GM18870 (cell line): Measurements from ENCODE around the gene NUP62.

Experiments used
- ATAC-seq: cut with Tn5 transposase; IDR thresholded peaks from one replicate; pipeline ENCODE4 v1.9.1; 2021; ENCODE audit warnings: moderate library complexity; ENCODE audit not compliant: unreplicated experiment

The NUP62 gene

DNA sequence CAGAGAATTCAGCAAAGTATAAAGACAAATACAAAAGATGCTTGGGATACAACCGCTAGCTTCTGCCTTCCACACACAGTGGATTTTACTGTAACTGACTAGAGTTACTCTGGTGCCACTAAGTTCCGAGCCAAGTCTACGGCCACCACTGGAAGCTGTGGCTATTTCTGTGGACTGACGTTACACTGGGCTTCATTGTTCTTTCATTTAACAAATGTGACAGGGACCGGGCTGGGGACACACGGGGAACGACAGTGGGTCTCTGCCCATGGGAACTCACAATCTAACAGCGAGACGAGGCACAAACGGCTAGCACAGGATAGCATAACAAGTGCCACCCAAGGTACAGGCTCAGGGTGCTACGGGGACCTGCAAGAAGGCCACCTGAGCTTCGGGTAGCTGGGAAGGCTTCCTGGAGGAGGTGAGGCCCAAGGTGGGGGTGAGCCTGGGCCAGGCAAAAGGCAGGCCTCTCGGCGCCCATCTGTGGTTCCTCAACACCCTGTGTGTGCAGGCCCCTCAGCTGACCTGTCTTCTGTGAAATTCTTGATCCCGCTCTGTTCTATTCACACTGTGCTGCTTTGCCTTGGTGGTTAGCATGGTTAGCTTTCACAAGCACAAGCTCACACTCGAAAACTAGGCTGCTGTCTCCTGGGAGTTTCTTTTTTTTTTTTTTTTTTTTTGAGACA lies 22.3 kb downstream of the NUP62 start:
- no peak for ATAC-seq

DNA sequence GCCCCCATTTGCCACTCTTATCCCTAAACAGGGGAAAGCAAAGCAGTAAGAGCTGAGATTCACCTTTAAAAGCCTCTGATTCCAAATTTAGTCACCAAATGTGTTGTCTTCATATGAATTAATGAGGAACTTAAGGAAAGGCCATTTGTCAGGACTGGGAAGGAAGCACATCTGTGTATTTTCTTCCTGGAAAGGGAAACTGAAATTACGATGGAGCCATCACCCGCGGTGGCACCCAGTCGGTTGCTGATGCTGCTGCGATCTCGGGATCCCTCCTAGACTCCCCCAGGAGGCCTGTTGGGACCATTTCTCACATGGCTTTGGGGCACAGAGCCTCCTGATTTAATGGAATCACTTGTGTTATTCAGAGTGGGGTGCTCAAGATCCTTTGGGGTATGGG lies 25.2 kb downstream of the NUP62 start:
- no peak for ATAC-seq

DNA sequence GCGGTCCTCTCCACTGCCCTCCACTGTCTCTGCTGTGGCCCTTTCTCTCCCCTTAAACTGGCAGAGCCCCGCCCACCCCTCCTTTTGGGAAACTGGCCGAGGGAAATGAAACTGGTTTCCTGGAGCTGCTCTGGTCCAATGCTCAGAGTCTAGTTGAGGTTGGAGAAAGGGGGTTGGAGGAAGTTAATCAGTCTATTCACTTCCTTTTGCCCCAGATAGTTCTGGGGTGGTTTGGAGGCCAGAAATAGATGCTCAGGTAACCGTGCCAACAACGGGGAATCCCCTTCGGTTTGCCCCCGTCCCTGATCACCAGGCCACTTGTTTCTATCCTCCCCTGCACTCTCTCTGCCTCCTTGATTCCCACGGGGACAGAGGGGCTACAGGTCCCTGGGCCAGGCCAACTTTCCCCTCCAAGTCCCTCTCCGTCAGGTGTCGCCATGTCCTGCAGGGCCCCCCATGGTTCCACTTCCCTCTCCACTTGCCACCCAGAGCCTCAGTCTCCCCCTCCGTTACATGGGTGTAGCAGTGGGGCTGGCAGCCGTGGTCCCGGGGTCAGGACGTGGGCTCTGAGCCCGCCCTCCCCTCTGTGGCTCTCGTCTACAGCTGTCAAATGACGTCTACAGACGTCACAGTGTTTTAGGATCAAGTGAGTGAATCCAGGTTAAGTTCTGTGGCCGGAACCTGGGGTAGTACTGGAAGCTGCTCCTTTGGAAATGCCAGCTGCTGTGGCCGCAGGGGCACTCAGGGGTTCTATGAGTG lies 32.3 kb downstream of the NUP62 start, which contains the start of gene IL4I1:
TSS of gene IL4I1 (minus strand) at position 25 of the 759 bp plus-strand sequence. CDS start 727 bp downstream, outside the sequence.
- peak; percentile 50 for ATAC-seq

DNA sequence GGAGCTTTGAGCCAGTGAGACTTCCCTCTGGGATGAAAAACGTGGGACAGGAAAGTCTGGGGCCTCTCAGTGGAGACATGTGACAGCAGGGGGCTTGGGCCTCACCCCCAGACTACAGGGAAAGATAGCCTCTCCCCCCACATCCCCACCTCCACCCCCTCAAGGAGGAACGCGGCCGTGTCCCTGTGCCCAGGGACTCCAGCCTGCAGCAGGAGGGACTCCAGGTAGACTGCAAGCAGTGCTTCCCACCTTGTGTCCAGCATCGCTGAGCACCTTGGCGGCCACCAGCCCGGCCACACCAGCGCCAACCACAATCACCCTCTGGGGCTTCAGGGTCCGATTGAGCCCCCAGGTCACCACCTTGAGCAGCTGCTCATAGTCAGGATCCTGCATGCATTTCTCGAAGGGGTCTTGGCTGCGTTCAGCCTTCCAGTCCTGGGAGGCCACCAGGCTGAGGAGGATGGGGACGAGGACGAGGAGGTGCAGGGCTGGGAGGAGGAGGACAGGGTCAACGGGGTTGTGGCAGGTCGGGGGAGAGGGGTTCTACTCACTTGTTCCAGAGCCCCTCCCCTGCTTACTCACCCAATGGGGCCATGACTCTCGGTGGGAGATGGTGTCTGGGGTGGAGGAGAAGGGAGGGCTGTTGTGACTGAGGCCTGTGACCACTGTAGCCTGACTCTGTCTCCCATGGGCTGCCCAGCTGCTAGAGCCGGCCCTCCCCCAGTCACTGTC lies 33.6 kb downstream of the NUP62 start:
- ATAC-seq = no peak

DNA sequence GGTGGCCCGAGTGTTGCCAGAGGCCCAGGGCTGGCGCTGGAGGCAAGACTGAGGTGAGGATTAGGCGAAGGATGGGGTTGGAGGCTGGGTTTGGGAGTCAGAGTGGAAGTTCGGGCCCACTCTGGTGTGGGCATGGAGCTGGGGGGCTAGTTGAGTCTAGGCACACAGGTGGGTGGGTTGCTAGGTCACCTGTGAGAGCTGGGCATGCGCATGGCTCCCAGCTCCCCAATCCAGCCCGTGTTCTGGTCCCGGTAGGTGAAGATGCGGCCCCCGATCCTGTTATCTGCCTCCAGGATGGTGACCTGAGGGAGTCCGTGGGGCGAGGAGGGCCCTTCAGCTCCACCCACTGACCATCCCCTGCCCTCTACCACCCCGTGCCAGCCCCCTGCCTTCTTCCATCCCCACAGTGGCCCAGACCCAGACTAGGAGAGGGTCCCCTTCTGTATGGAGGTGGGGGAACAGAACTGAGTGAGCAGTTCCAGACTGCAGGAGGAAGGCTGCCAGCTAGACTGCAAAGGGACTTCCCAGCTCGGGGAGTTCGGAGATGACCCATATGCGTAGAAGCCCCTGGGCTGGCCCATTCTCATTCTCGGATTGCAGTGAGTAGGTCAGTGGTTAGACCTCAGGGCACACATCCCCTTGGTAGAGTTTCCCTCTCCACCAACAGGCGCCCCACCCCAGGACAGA lies 34.3 kb downstream of the NUP62 start:
- no peak for ATAC-seq

DNA sequence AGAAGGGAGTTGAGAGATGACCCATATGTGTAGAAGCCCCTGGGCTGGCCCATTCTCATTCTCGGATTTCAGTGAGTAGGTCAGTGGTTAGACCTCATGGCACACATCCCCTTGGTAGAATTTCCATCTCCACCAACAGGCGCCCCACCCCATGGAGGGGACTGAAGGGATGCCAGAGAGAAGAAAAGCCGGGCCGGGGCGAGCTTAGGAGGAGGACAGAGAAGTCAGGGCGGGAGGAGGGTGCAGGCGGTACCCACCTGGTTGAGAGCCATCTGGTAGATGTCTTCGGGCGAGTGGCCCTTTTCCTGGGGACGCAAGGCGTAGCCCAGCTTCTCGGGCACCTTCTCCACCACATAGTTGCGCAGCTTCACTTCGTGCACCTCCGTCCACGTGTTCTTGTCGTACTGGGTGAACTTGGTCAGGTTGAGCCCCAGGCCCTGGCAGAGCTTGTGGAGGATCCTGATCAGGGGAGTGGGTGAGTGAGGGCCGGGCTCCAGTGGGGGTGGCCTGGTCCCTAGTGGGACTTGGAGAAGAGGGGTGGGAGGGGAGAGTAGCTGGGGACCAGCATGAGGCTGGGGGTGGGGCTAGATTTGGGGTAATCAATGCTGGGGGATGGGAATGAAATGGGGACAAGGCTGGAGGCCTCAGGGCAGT lies 35.2 kb downstream of the NUP62 start:
- no peak for ATAC-seq

DNA sequence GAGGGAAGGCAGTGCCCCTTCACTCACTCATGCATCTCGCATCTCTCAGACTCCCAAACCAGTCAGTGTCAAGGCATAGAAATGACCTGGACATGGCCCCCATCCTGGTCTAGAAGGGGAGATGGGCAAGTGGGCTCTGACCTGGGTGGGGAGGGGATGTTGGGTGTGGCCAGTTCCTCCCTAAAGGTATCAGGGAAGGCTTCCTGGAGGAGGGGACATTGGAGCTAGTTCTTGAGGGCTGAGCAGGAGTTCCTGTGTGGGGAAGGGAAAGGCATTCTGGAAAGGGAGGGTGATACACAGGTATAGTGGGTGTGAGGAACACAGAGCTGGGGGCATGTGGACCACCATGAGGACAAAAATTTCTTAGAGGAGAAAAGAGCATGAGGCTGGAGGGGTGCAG lies 36.6 kb downstream of the NUP62 start:
- ATAC-seq = no peak

DNA sequence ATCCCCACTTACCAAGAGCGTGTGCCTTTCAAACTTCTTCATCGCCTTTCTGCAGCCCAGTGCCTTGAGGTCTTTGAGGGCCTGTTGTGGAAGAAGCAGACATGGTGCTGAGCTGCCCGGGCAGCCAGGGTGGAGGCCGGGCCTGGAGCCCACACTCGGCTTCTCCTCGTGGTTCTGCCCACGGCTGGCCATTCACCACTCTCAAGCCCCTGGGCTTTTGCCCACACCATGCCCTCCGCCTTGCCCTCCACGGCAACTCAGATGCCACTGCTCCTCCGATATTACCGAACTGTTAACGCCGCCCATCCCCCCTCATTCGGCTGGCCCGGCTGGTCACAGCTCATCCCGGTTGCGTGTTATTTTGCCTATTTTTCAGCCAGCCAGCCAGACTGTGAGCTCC lies 37.9 kb downstream of the NUP62 start:
- ATAC-seq = no peak

DNA sequence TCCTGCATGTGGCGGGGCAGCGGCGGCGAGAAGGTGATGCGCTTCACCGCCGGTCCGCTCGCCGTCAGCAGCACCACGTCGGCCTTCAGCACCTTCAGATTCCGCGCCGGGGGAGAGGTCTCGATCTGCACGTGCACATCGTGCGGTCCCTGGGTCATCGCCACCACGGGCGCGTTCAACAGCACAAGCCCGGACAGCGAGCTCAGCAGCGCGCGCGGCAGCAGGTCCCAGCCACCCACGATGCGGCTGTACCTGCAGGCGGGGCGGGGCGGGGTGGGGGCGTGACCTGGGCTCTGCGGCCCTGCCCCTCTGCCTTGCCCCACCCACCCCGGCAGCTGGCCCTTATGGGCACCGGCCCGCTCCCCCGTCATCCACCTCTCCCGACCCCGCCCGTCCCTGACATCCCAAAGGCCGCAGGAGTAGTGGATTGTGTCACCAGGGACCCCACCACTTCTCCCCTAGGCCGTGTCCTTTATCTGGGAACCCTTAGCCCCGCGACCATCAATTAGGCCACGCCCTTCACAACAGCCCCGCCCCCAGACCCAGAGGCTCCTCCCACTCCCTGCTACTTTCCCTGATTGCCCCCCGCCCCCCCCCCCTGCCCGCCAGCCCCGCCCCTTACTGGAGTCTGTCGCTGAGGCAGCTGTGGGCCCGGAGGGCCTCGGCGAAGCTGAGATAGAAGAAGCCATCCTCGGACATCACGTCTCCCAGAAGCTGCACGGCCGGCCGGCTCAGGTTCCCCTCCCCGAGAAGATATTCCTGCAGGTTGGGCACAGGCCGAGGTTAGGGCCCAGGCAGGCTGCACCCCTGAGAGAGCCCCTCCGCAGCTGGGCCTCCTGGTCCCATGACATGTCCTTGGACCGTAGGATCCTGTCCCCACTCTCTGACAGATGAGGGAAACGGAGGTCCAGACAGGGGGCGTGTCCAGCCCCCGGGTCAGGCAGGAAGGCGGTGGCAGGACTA lies 38.7 kb downstream of the NUP62 start:
- no peak for ATAC-seq

DNA sequence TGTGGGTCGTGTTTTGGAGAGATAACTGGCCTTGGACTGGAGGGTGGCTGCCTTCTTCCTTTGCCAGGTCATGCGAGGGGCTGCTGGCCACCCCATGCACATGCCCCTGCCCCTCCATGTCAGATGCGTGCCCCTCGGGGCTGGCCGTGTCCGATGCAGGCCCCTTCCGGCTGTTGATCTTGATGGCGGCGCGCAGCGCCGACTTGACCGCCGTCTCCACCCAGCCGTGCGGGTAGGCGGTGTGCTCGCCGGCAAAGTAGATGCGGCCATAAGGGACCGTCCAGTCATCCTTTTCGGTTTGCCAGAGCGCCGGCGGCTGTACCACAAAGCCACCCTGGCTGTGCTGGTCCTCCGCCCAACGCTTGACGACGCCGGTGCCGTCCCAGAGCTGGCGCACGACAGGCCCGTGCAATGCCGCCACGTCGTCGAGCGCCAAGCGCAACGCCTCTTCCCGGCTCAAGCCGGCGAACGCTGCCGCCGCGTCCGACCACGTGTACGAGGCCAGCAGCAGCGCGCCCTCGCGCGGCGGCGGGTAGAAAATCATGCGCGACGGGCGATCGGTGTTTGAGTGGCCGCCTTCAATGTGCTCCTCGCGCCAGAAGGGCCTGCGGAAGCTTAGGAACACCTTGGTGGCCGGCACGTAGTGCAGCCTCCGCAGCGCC lies 39.5 kb downstream of the NUP62 start:
- ATAC-seq = no peak

DNA sequence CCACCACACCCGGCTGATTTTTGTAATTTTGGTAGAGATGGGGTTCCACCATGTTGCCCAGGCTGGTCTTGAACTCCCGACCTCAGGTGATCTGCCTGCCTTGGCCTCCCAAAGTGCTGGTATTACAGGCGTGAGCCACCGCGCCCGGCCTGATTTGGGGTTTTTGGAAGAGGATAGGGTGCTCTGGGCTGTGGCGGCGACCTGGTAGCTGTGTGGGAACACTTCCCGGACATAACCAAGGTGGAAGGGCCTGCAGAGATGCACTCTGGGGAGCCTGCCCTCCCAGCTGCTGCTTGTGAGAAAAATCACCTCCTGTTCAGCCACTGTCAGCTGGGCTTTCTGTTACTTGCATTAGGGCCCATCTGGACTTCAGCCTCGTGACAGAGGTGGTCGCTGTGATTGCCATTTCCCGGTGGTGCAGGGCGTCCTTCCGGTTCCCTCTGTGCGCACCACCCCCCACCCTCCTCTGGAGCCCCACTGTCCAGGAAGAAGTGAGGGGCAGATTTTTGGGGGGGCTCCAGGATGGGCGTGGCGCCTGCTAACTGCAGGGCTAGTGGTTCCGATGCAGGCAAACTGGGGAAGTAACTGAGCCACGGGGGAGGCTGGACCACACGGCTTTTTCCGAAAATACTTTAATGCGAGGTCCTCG lies 40.1 kb downstream of the NUP62 start:
- no peak for ATAC-seq

DNA sequence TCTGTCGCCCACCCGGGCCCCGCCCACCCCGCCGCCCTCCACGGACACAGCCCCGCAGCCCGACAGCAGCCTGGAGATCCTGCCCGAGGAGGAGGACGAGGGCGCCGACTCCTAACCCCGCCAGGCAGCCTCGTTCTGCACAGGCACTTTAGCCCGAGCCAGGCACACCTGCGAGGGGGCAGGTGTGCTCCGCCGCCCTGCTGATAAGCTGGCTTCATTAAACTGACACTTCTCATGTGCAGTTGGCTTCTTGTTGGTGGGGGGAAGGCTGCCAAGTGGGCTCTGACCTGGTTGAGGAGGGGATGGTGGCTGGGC lies 40.8 kb downstream of the NUP62 start:
- no peak for ATAC-seq

DNA sequence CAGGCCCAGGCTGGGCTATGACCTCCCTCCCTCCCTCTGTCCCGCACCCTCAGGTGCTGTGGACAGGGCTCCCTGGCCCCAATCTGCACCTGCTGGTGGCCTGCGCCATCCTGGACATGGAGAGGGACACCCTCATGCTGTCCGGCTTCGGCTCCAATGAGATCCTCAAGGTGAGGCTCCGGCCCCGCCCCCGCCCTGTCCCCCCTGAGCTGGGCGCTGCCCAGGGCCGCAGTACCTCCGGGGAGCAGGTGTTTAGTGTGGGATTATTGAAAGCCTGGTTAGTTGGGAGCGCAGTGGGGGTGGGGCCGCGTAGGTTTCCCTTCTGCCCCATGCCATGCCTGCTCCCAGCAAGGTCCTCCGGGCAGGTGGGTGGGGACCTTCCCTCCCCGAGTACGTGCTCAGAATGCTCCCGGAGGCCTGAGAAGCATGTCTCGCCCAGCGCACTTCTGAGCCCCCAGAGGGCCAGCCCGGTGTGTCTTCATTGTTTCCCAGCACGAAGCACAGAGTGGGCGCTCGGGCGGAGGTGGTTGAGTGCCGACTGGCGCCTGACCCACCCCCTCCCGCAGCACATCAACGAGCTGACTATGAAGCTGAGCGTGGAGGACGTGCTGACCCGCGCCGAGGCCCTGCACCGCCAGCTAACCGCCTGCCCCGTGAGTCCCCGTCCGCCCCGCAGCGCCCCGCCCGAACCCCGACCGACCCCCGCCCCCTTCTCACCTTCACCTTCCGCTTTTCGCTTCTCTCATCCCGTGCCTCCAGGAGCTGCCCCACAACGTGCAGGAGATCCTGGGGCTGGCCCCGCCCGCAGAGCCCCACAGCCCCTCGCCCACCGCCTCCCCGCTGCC lies 41.4 kb downstream of the NUP62 start:
- ATAC-seq = no peak

DNA sequence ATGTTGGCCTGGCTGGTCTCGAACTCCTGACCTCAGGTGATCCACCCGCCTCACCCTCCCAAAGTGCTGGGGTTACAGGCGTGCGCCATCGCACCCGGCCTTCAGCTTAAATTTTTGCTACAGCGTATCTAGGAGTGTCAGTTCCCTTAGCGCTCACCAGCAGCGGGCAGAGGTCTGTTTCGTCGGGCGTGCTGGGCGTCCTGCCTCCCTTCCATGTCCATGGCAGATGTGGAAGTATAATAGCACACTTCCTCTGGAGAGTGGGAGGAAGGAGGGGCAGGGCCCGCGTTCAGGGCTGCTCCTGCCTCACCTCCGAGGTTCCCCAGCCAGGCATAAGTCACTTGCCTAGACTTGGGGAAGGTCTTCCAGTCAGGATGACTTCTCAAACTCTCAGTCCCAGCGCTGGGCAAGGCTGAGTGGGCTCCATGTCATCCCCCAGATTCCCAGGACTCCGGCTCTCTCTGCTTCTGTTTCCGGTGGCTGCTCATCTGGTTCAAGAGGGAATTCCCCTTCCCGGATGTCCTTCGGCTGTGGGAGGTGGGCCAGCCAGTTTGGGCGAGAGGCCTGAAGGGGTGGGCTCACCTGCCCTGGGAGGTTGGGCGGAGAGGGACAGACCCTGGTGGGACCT lies 42.2 kb downstream of the NUP62 start:
- no peak for ATAC-seq

DNA sequence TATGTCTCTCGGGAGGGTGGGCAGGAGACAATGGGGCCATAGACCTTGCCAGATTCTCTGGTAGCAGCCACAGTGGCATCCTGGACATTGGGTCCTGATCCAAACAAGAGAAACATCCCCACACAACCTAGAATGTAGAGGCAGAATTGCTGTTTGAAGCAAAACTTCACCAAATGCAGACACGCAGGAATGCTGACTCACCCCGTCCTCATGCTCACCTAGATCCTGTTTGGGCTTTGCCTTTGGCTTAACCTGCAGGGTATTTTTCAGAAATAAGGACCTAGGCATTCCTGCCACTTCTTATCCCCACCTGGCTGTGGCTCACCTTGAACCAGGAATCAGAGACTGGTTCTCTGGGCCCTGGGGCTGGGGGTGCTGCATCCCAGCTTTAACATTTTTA lies 44.5 kb downstream of the NUP62 start:
- no peak for ATAC-seq

DNA sequence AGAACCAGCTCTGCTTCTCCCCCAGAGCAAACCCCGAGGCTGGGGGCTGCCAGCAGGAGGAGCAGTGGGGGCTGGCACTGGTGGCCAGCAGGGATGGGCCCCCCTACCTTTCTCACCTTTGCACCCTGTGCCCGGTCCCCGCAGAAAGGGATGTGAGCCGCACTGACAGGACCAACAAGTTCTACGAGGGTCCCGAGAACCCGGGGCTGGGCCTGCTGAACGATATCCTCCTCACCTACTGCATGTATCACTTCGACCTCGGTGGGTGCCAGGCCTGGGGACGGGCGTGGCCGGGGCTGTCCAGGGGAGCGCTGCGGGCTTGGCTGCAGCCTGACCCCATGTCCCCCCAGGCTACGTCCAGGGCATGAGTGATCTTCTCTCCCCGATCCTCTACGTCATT lies 45.2 kb downstream of the NUP62 start:
- ATAC-seq = no peak

DNA sequence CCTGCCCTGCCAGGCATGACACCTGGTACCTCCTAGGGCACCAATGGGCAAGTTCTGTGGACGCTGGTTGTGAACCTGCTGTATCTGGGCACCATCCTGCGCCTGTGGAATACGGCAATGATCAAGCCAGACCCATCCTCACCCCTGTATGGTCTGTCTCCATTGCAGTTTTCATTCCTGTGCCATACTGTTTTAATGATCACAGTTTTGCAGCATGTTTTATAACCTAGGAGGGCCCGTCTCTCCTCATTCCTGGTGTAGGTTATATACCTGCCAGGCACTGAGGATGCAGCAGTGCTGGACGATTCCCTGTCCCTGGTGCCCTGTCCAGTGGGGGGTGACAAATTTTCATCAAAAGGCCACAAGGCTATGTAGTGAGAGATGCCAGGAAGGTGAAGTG lies 46.2 kb downstream of the NUP62 start:
- no peak for ATAC-seq
